GM12892 (cell line): ENCODE data around the gene FANCM.
"Not testable (repeated sequence)": the region's sequence is repeated elsewhere in the genome, so short reads cannot be mapped to it uniquely, and the experiment has no call there.

Source experiments
- DNase-seq: peaks from one replicate; pipeline ENCODE4 v3.0.0; 2011; ENCODE audit not compliant: insufficient read length
- FAIRE-seq: peaks from 2 replicates; lab custom pipeline; 2011; peaks lifted over from hg19 to GRCh38; lab: Jason Lieb, UNC
- POLR2A ChIP-seq: IDR thresholded peaks from 2 replicates; pipeline ENCODE4 v1.6.1; 2011; ENCODE audit warnings: low read depth, low read length, control low read depth
- POLR2AphosphoS5 ChIP-seq: IDR thresholded peaks from 2 replicates; pipeline ENCODE4 v1.6.1; 2011; ENCODE audit warnings: low read depth, low read length, control low read depth
- TAF1 ChIP-seq: IDR thresholded peaks from 2 replicates; pipeline ENCODE4 v1.6.1; 2011; ENCODE audit warnings: low read depth, mild to moderate bottlenecking, control low read depth, low read length, borderline replicate concordance

FANCM gene

GRCh38 chr14:45118594-45118993 is 17.1 kb upstream of the FANCM start:
- TF ChIP-seq POLR2AphosphoS5 (no peak), POLR2A (no peak), TAF1 (no peak)
- FAIRE-seq (no peak), DNase-seq (no peak)

DNA sequence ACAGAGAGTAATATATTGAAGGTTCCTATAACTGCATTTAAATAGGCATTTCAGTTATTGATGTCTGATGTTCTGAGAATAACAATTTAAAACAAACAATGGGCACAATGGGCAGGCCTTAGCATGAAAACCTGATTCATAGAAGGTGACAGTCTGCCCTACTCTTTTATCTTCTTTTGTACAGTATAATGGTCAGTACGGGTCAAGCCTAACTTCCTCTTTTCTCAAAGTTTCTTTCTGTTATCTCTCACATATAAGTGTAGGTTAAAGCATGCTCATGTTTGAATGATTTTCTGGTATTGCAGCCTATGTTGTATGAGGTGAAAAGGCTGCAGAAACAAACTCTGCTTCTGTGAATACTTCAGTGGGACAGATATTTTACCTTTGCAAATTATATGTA is 15.6 kb upstream of the FANCM start:
- FAIRE-seq = no peak
- DNase-seq = no peak
- TF ChIP-seq TAF1 (no peak), POLR2A (no peak), POLR2AphosphoS5 (no peak)

DNA sequence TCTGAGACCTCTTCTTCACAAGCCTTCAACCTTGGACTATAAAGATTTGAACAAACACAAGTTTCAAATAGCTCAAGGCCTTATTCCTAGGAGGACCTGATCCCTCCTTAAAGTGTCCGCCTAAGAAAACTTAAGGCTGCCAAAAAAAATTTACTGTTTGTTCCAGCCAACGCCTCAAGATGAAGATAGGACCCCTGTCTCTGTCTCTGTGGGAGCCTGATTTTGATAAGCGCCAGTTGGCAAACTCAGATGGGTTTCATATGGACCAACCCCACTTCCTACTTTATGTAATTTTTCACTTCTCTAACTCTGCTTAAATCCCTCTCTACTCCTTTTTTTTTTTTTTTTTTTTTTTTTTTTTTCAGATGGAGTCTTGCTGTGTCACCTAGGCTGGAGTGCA is 12.5 kb upstream of the FANCM start:
- no peak for FAIRE-seq
- TF ChIP-seq POLR2AphosphoS5 = no peak
- no peak for TF ChIP-seq TAF1
- no peak for TF ChIP-seq POLR2A

GRCh38 chr14:45125754-45126153 is 10.0 kb upstream of the FANCM start:
- no peak for FAIRE-seq
- no peak for TF ChIP-seq POLR2A
- no peak for TF ChIP-seq POLR2AphosphoS5
- no peak for TF ChIP-seq TAF1
- DNase-seq = no peak

More for the DNA sequence above, 12.5 kb upstream of the FANCM start:
- DNase-seq = no peak

- TF ChIP-seq POLR2A = no peak
- no peak for TF ChIP-seq TAF1
- no peak for TF ChIP-seq POLR2AphosphoS5
- FAIRE-seq (no peak), DNase-seq (no peak)
These were observed 6.6 kb upstream of the FANCM start for GRCh38 chr14:45128963-45129629.

- TF ChIP-seq POLR2AphosphoS5 (no peak), TAF1 (no peak), POLR2A (no peak)
- DNase-seq (no peak), FAIRE-seq (peak; percentile 66)
These were observed 2.1 kb upstream of the FANCM start for GRCh38 chr14:45133683-45134050.

DNA sequence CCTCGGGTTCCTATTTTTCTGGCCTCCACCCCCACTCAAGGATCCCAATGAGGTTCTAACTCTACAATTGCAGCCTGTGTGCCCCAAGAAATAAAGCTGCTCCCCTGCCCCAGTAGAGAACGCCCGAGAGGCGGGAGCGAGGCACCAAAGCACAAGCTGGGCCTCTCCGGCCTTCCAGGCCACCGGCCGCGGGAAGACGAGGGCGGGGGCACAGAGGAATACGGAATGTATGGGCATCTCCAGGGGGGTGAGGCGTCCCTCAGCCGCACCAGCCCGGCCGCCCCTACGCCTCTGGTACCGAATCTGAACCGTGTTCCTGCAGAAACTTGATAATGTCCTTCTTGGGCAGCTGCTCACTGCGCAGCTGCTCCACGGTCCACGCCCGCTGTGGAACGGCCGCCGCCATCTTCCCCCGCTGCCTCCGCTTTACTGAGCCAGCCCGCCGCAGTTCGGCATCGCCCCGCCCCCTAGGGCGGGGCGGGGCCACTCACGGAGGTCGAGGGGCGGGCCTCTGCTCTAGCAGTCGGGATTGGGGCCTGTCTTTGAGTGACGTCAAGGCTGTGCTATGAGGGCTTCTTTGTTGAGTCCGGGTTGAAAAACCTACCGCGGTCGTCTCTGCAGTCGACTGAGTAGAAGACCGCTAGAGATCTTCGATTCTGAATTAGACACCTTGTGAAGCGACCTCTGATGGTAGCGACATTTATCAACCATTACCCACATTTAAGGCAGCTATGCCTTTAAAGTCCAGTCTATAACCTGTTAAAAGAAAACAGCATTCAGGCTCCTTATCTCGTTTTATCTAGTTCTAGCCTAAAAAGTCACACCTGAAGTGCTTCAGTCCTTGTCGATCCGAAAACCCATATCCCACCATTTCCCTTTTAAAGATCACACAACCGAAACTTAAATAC is 1.4 kb upstream of the FANCM start, which contains the start of gene FKBP3:
Gene FKBP3, minus strand, starts transcription at position 431 of the 908 bp plus-strand sequence. Its CDS starts 25 bp downstream, at position 406.
- FAIRE-seq (peak; percentile 97), DNase-seq (peak; percentile 86)
- peak; percentile 87 for TF ChIP-seq TAF1
- peak; percentile 73 for TF ChIP-seq POLR2AphosphoS5
- peak; percentile 85 for TF ChIP-seq POLR2A

GRCh38 chr14:45135156-45135555 is 574 bp upstream of the FANCM start:
- DNase-seq (no peak), FAIRE-seq (no peak)
- TF ChIP-seq POLR2AphosphoS5 = no peak
- no peak for TF ChIP-seq POLR2A
- no peak for TF ChIP-seq TAF1

- TF ChIP-seq POLR2A (no peak), TAF1 (no peak), POLR2AphosphoS5 (no peak)
- DNase-seq = no peak
- FAIRE-seq = no peak
These were observed 669 bp downstream of the FANCM start for GRCh38 chr14:45136399-45136798.

- DNase-seq = no peak
- FAIRE-seq = no peak
- no peak for TF ChIP-seq POLR2AphosphoS5
- no peak for TF ChIP-seq POLR2A
- no peak for TF ChIP-seq TAF1
These were observed 5.0 kb downstream of the FANCM start for GRCh38 chr14:45140661-45141187.

DNA sequence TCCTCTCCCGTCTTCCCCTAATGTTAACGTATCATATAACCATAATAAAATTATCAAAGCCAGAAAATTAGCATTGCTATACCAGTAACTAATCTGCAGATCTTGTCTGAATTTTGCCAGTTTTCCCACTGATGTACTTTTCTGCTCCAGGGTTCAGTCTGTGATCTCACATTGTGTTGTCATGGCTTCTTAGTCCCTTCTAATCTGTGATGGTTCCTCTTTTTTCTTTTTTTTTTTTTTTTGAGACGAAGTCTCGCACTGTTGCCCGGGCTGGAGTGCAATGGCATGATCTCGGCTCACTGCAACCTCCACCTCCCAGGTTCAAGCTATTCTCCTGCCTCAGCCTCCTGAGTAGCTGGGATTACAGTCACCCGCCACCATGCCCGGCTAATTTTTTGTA is 6.4 kb downstream of the FANCM start:
- not testable (repeated sequence) for DNase-seq, FAIRE-seq

DNA sequence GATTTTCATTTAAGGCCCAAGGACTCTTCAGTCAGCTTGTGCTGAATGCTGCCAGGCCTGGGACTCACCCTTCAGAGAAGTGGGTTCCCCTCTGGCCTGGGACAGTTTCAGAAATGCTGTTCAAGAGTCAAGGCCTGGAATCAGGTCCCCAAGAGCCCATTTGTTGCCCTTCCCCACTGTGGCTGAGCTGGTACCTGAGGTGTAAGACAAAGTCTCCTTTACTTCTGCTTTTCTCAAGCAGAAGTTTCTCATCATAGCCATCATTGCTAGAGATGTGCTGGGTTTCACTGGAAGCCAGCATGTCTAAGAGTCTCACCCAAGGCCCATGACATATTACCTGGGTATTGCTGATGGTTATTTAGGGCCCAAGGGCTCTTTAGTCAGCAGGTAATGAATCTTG is 8.9 kb downstream of the FANCM start:
- DNase-seq (no peak), FAIRE-seq (no peak)
- TF ChIP-seq POLR2AphosphoS5 = no peak
- TF ChIP-seq TAF1 = no peak
